Measurements from ENCODE around the gene ZC3HAV1L. TPM values are rescaled to one million over a fixed set of nuclear protein-coding genes. Genes with fewer than 3 reads are reported as not detected.
A peak's percentile ranks its signal among the peaks of the same experiment; 100 is the strongest.

ZC3HAV1L gene
- total RNA-seq, 1 donor = 21.2 TPM

- TF ChIP-seq CTCF (IDR thresholded peaks at IDR 0.05; ENCODE audit: insufficient read depth, low read depth, low read length) = no peak
- no peak for DNase-seq (ENCODE audit: low read depth)
- no peak overlapping the region for H3K4me3 ChIP-seq (ENCODE audit: low read depth, low read length)
Measured at GRCh38 chr7:139075871-139076686, 40.2 kb upstream of the ZC3HAV1L start.

GRCh38 chr7:139075031-139075652, 39.3 kb upstream of the ZC3HAV1L start:
- peak; percentile 77 for TF ChIP-seq CTCF (IDR thresholded peaks at IDR 0.05; ENCODE audit: insufficient read depth, low read depth, low read length)
- DNase-seq (ENCODE audit: low read depth) = peak; percentile 91
- H3K4me3 ChIP-seq (ENCODE audit: low read depth, low read length) = no peak overlapping the region

- no peak for DNase-seq (ENCODE audit: low read depth)
- H3K4me3 ChIP-seq (ENCODE audit: low read depth, low read length) = no peak overlapping the region
- TF ChIP-seq CTCF (IDR thresholded peaks at IDR 0.05; ENCODE audit: insufficient read depth, low read depth, low read length) = no peak
Measured at GRCh38 chr7:139072796-139073195, 37.0 kb upstream of the ZC3HAV1L start.

GRCh38 chr7:139071680-139072079, 35.8 kb upstream of the ZC3HAV1L start:
- no peak for TF ChIP-seq CTCF (IDR thresholded peaks at IDR 0.05; ENCODE audit: insufficient read depth, low read depth, low read length)
- no peak for DNase-seq (ENCODE audit: low read depth)
- no peak overlapping the region for H3K4me3 ChIP-seq (ENCODE audit: low read depth, low read length)

- H3K4me3 ChIP-seq (ENCODE audit: low read depth, low read length) = no peak overlapping the region
- TF ChIP-seq CTCF (IDR thresholded peaks at IDR 0.05; ENCODE audit: insufficient read depth, low read depth, low read length) = no peak
- no peak for DNase-seq (ENCODE audit: low read depth)
Measured at GRCh38 chr7:139068544-139069399, 32.9 kb upstream of the ZC3HAV1L start.

GRCh38 chr7:139066315-139066714, 30.5 kb upstream of the ZC3HAV1L start:
- H3K4me3 ChIP-seq (ENCODE audit: low read depth, low read length) = no peak overlapping the region
- TF ChIP-seq CTCF (IDR thresholded peaks at IDR 0.05; ENCODE audit: insufficient read depth, low read depth, low read length) = no peak
- DNase-seq (ENCODE audit: low read depth) = no peak

Measured in fibroblast of villous mesenchyme (primary cell).